Thoracic aorta (tissue), 2 donors: ENCODE data around the gene TBC1D1. TPM values are rescaled to one million over a fixed set of nuclear protein-coding genes. Genes with fewer than 3 reads are reported as not detected.
A peak's percentile ranks its signal among the peaks of the same experiment; 100 is the strongest.

Experiments
- ATAC-seq: fragments of 150-250 bp; one replicate; pipeline ENCODE4 v1.8.0; 2017; ENCODE audit warnings: low read depth; ENCODE audit not compliant: insufficient number of reproducible peaks, low FRiP score
- DNase-seq: peaks from one replicate; pipeline ENCODE4 v3.0.0-alpha.2; 2020; ENCODE audit warnings: low spot score
- H3K27ac ChIP-seq, 2 donors: fragments of 200-600 bp; sonication (generic); 1 replicate in 1 of 2; 2 replicates in 1 of 2; pipeline ENCODE4 v1.5.1; 2016; ENCODE audit warnings: mild to moderate bottlenecking in 2 of 2, moderate library complexity in 2 of 2
- H3K27me3 ChIP-seq: fragments of 200-600 bp; sonication (generic); replicated peaks from 2 replicates; pipeline ENCODE4 v1.6.0; 2016; ENCODE audit warnings: mild to moderate bottlenecking; ENCODE audit not compliant: insufficient read depth
- H3K36me3 ChIP-seq: fragments of 200-600 bp; sonication (generic); one replicate; pipeline ENCODE4 v1.5.1; 2016
- H3K4me1 ChIP-seq, 2 donors: fragments of 200-600 bp; sonication (generic); 1 replicate in 1 of 2; 2 replicates in 1 of 2; pipeline versions ENCODE4 v1.5.1 to v1.6.0; 2016; ENCODE audit warnings: low read depth in 2 of 2, mild to moderate bottlenecking in 1 of 2; ENCODE audit not compliant: control insufficient read depth in 1 of 2
- H3K4me3 ChIP-seq: fragments of 200-600 bp; sonication (generic); 2 replicates; pipeline ENCODE4 v1.5.1; 2016; ENCODE audit warnings: mild to moderate bottlenecking
- H3K9me3 ChIP-seq: fragments of 200-600 bp; sonication (generic); 2 replicates; pipeline ENCODE4 v1.5.1; 2016
- total RNA-seq, 2 donors: library from RNA; depleted of rRNA; stranded (reverse); fragments of >200 nt; gene quantifications; one replicate each; pipeline versions ENCODE4 v1.1.0 to v1.2.3, GENCODE V29; 2016
- TF ChIP-seq, protein P1 (sequence below): fragments of 200-600 bp; sonication (generic); IDR thresholded peaks from one replicate; pipeline ENCODE4 v1.5.1; 2019; ENCODE audit warnings: antibody characterized with exemption

TBC1D1 gene
- total RNA-seq, 2 donors from 2014 or later, result 152 to 206 TPM

GRCh38 chr4:38188631-38189101, 297.8 kb downstream of the TBC1D1 start:
- DNase-seq, result no peak
- peaks cover 27 to 57% of the 10 kb centered on the region in 2 donors for H3K4me1 ChIP-seq
- no peaks in the 10 kb centered on the region for H3K9me3 ChIP-seq
- ATAC-seq, result no peak
- H3K4me3 ChIP-seq, result no peak overlapping the region
- TF ChIP-seq, protein P1, sequence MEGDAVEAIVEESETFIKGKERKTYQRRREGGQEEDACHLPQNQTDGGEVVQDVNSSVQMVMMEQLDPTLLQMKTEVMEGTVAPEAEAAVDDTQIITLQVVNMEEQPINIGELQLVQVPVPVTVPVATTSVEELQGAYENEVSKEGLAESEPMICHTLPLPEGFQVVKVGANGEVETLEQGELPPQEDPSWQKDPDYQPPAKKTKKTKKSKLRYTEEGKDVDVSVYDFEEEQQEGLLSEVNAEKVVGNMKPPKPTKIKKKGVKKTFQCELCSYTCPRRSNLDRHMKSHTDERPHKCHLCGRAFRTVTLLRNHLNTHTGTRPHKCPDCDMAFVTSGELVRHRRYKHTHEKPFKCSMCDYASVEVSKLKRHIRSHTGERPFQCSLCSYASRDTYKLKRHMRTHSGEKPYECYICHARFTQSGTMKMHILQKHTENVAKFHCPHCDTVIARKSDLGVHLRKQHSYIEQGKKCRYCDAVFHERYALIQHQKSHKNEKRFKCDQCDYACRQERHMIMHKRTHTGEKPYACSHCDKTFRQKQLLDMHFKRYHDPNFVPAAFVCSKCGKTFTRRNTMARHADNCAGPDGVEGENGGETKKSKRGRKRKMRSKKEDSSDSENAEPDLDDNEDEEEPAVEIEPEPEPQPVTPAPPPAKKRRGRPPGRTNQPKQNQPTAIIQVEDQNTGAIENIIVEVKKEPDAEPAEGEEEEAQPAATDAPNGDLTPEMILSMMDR, result no peak
- no peaks in the 10 kb centered on the region for H3K27me3 ChIP-seq
- H3K36me3 ChIP-seq, result no peaks in the 10 kb centered on the region
- peak overlapping the region; percentile 82 to 92 for H3K27ac ChIP-seq

Other genes with a start within 250 kb of the TBC1D1 start
- gene RELL1, start 204.7 kb upstream of the TBC1D1 start, total RNA-seq, result 10 to 100 TPM; 46.7 to 69.3 TPM
- 10 to 100 TPM; 22.9 to 29.1 TPM for gene PGM2, start 64.4 kb upstream of the TBC1D1 start, total RNA-seq
- 10 to 100 TPM in 1 of 2 donors, 1 to 10 TPM in 1; 2.2 to 10.7 TPM for gene PTTG2, start 69.3 kb downstream of the TBC1D1 start, total RNA-seq